Colonic mucosa (tissue), 4 donors: ENCODE data around the gene DBNDD1. TPM values are rescaled to one million over a fixed set of nuclear protein-coding genes. Genes with fewer than 3 reads are reported as not detected.

Experiments
- DNase-seq: peaks from one replicate; pipeline ENCODE4 v3.0.0-alpha.2; 2020
- H3K27ac ChIP-seq: fragments of 200-600 bp; one replicate; pipeline ENCODE4 v1.8.0; 2021
- H3K27me3 ChIP-seq: fragments of 200-600 bp; one replicate; pipeline ENCODE4 v1.8.0; 2021
- H3K36me3 ChIP-seq: fragments of 200-600 bp; one replicate; pipeline ENCODE4 v1.8.0; 2021
- H3K4me1 ChIP-seq: fragments of 200-600 bp; one replicate; pipeline ENCODE4 v1.8.0; 2021; ENCODE audit warnings: mild to moderate bottlenecking
- H3K4me3 ChIP-seq: fragments of 200-600 bp; one replicate; pipeline ENCODE4 v1.8.0; 2021
- H3K9ac ChIP-seq, 2 donors: one replicate each; pipeline ENCODE4 v1.7.0; 2013; ENCODE audit warnings: control low read depth in 2 of 2, low read depth in 2 of 2, low read length in 2 of 2
- H3K9me3 ChIP-seq: fragments of 200-600 bp; one replicate; pipeline ENCODE4 v1.8.0; 2021
- intact Hi-C: fragments of 100-400 bp; cut with DNase I; formaldehyde crosslinking; loops from one replicate; pipeline ENCODE4 v1.14.1; 2022
- total RNA-seq, 2 donors: library from RNA; stranded (reverse); fragmentation: NEBNext Ultra II Directional in 1 of 2; extraction: Animal tissue kit (Norgen Biotek cat#: 25700) in 1 of 2; gene quantifications; one replicate each; pipeline ENCODE4 v1.2.1, GENCODE V29; 2021
- TF ChIP-seq, protein P1 (sequence below): fragments of 200-600 bp; IDR thresholded peaks from one replicate; pipeline ENCODE4 v1.8.0; 2022; ENCODE audit warnings: antibody characterized with exemption, mild to moderate bottlenecking
- donor health status: healthy.
- donor health status: DM: no; HTN: no; CAD: no.
- donor health status: DM: no; HTN: no; CAD: no.

Gene DBNDD1
- total RNA-seq, 2 donors from 2014 or later: 2.2 to 5.5 TPM

DNA sequence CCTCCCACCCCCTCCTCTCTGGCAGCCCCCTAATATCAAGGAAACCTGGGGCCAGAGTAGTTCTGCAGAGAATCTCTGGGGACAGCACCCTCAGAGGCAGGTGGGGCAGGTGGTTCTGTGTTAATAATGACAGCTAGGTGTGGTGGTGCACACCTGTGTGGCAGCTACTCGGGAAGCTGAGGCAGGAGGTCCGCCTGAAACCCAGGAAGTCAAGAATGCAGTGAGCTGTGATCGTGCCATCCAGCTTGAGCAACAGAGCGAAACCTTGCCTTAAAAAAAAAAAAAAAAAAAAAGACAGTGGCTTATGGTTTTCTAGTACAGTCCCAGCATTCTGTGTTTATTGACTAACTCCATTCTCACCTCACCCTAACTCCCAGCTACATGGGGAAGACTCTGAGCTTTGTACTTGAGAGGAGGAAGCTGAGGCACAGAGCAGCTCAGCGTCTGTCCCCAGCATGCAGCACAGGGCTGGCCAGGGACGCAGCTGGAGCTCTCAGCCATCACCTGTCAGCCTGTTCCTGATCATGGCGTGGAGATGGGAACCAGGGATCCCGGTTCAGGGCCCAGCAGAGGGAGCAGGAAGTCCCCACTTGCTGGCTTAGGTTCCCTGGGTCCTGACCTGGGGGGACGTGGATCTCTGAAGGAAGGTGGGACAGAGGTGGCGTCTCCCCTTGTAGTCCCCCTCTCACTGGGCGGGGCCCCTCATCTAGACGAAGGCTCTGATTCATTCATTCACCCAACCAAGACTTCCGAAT is 6.1 kb downstream of the DBNDD1 start:
- H3K9me3 ChIP-seq: no peaks in the 10 kb centered on the region
- H3K36me3 ChIP-seq: no peaks in the 10 kb centered on the region
- no peak overlapping the region for H3K9ac ChIP-seq
- no peak overlapping the region for H3K4me3 ChIP-seq
- intact Hi-C loops: no loop called here
- H3K27ac ChIP-seq: no peak overlapping the region
- H3K4me1 ChIP-seq: no peaks in the 10 kb centered on the region
- DNase-seq: no peak
- H3K27me3 ChIP-seq: no peaks in the 10 kb centered on the region
- TF ChIP-seq, protein P1, sequence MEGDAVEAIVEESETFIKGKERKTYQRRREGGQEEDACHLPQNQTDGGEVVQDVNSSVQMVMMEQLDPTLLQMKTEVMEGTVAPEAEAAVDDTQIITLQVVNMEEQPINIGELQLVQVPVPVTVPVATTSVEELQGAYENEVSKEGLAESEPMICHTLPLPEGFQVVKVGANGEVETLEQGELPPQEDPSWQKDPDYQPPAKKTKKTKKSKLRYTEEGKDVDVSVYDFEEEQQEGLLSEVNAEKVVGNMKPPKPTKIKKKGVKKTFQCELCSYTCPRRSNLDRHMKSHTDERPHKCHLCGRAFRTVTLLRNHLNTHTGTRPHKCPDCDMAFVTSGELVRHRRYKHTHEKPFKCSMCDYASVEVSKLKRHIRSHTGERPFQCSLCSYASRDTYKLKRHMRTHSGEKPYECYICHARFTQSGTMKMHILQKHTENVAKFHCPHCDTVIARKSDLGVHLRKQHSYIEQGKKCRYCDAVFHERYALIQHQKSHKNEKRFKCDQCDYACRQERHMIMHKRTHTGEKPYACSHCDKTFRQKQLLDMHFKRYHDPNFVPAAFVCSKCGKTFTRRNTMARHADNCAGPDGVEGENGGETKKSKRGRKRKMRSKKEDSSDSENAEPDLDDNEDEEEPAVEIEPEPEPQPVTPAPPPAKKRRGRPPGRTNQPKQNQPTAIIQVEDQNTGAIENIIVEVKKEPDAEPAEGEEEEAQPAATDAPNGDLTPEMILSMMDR: no peak

DNA sequence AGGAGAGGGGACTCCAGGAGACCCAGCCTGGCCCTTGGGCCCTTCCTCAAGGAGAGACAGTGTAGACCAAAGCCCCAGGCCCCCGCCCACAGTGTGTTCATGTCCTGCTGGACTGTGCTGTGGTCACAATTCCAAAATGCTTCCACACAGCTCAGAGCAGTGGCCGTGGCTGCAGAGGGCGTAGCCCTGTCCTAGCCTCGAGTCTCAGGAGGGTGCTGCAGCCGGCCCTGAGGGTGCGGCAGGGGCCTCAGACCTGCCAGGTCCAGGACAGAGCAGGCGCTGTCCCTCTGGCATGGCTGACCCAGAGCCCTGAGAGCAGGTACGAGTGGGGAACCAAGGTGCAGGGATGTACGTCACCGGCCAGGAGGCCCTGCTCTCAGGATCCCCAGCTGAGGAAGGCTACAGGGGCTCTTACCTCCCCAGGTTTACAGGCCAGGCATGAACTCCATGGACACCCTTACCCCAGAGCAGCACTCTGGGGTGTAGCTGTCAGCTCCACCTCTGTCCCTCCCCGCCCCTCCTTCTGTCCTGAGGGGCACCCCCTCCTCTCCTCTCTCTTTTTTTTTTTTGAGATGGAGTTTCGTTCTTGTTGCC is 7.3 kb downstream of the DBNDD1 start:
- TF ChIP-seq, protein P1: no peak
- no peak for DNase-seq
- intact Hi-C loops: no loop called here
- H3K27me3 ChIP-seq: no peaks in the 10 kb centered on the region
- H3K27ac ChIP-seq: no peak overlapping the region
- H3K4me1 ChIP-seq: no peaks in the 10 kb centered on the region
- H3K36me3 ChIP-seq: no peaks in the 10 kb centered on the region
- H3K9ac ChIP-seq: no peak overlapping the region
- H3K9me3 ChIP-seq: no peaks in the 10 kb centered on the region
- no peak overlapping the region for H3K4me3 ChIP-seq

DNA sequence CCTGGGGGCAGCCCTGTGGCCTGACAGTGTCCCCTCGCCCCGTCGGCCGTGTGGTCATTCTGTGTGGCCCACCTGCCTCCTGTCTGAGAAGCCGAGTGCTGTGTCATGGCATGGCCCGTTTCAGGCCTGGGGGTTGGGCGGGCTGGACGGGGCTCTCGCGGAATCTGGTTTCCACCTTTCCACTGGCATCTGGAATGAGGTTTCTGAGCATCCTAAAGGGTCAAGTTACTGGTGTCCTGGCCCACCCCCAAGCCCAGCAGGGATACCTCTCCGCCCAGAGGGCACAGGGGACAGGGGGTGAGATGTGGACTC is 7.8 kb downstream of the DBNDD1 start:
- DNase-seq: no peak
- no peaks in the 10 kb centered on the region for H3K27me3 ChIP-seq
- H3K4me3 ChIP-seq: no peak overlapping the region
- H3K9ac ChIP-seq: no peak overlapping the region
- no peaks in the 10 kb centered on the region for H3K36me3 ChIP-seq
- H3K9me3 ChIP-seq: no peaks in the 10 kb centered on the region
- intact Hi-C loops: no loop called here
- no peaks in the 10 kb centered on the region for H3K4me1 ChIP-seq
- TF ChIP-seq, protein P1: no peak
- H3K27ac ChIP-seq: no peak overlapping the region

DNA sequence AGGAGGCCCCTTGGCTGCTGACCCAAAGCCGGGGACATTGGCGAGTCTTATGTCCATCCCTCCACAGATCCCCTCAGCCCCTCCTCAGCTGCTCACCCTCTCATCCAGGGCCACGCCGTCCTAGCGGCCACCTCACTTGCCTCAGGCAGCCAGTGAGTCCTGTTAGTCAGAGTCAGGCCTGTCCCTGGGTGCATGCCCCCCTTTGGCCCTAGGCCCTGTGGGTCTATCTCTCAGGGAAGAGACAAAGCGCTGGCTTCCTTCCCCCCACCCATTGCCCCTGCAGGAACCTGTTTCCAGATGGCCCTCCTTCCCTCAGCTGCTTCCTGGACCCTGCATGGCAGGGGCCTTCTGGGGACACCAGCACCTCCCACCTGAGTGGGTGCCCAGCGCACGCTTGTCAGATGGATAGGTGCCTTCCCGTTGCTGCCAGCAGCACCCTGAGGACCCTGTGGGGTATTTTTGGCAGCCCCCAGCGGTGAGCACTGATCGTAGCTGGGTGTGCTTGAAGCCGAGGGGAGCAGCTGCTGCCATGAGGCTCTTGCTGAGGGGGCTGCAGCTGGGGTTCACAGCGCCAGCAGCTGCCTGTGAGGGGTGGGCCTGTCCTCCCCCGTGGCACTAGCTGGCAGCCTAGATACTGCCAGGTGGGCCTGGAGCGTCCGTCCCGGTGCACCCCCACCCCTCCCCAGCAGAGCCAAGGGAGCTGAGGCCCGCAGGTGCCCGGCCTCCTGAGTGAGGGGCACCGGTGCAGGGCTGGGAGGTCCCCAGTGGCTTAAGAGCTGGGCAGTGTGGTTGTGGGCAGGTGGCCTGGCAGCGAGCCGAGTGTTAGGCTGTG is 8.4 kb downstream of the DBNDD1 start:
- TF ChIP-seq, protein P1: no peak
- Histone ChIP-seq H3K4me3 (no peak overlapping the region), H3K4me1 (no peaks in the 10 kb centered on the region), H3K9ac (no peak overlapping the region), H3K9me3 (no peaks in the 10 kb centered on the region), H3K36me3 (no peaks in the 10 kb centered on the region), H3K27ac (no peak overlapping the region), H3K27me3 (no peaks in the 10 kb centered on the region)
- intact Hi-C loops: no loop called here
- DNase-seq: no peak

DNA sequence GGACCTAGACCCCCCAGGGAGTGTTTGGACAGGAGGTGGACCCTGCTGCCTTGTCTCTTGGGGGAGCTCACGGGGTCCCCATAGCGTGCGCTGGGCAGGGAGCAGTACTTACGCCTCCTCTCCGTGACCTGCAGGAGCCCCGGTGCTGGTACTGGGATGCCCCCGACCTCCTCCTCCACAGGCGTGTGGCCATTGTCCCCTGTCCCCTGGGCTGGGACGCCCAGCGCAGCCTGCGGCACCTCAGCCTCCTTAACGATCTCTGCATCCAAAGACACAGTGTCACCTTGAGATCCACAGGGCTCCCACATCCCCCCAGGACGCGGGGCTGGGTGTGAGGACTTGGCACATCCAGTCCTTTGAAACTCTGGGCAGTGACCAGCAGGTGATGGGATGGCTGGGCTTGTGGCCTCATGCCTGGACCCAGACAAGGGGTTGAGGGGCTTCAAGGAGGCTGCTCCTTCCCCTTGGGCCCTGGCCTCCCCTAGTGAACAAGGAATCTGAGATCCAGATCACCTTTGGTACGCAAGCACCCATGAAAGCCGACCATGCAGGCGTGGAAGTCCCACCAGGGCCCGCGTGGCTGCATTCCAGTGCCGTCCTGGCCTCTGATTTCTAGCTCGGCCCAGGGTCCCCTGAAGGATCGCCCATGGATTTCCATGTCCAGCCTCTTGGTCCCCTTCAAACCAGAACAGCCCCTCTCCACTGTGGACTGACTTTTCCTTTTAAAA is 9.9 kb downstream of the DBNDD1 start:
- TF ChIP-seq, protein P1: no peak
- H3K27ac ChIP-seq: no peak overlapping the region
- H3K4me3 ChIP-seq: no peak overlapping the region
- H3K4me1 ChIP-seq: no peaks in the 10 kb centered on the region
- DNase-seq: no peak
- intact Hi-C loops: no loop called here
- no peaks in the 10 kb centered on the region for H3K9me3 ChIP-seq
- H3K27me3 ChIP-seq: no peaks in the 10 kb centered on the region
- no peak overlapping the region for H3K9ac ChIP-seq
- H3K36me3 ChIP-seq: no peaks in the 10 kb centered on the region
